T follicular helper cell (primary cell): ENCODE measurements around the gene DCST2.
A peak's percentile ranks its signal among the peaks of the same experiment; 100 is the strongest.

ENCODE experiments used
- DNase-seq: peaks from one replicate; pipeline ENCODE4 v3.0.0-alpha.2; 2020; ENCODE audit warnings: low read depth

Gene DCST2

DNA sequence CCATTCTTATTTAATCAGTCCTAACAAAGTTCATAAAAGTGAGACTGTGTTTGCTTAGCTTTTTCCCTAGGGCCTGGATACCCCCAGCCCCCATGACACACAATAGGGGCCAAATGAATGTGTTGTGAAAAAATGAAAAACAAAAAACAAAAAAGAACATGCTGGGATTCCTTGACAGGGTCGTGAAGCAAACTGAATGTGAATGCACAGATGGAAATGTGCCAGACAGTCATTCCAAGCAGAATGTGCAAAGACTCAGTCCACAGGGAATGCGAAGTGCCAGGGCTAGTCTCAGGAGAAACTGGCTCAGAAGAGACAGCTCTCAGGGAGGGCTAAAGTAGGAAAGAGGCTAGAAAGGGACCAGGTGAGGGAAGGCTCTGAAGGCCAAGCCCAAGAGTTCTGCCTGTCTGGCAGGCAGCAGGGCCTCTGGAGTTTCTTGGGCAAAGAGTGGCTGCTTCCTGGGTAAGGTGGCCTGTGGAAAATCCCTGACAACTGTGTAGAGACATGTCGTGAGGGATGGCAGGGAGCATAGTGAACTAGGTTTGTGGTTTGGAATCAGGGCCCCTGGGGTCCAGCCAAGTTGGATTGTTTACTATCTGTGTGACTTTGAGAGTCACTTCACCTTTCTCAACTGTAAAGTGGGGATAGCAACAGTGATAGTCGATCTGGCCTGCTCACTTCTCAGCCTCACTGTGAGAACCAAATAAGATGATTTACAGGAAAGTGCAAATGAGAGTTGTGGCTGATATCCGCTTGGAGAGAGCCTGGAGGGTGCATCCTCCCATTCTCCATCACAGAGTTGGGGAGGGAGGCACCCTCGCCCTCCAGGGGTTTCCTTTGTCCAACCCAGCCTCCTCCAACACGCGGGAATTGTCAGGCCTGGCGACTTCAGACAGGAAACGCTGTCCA, 16.3 kb upstream of the DCST2 start:
- DNase-seq = no peak

DNA sequence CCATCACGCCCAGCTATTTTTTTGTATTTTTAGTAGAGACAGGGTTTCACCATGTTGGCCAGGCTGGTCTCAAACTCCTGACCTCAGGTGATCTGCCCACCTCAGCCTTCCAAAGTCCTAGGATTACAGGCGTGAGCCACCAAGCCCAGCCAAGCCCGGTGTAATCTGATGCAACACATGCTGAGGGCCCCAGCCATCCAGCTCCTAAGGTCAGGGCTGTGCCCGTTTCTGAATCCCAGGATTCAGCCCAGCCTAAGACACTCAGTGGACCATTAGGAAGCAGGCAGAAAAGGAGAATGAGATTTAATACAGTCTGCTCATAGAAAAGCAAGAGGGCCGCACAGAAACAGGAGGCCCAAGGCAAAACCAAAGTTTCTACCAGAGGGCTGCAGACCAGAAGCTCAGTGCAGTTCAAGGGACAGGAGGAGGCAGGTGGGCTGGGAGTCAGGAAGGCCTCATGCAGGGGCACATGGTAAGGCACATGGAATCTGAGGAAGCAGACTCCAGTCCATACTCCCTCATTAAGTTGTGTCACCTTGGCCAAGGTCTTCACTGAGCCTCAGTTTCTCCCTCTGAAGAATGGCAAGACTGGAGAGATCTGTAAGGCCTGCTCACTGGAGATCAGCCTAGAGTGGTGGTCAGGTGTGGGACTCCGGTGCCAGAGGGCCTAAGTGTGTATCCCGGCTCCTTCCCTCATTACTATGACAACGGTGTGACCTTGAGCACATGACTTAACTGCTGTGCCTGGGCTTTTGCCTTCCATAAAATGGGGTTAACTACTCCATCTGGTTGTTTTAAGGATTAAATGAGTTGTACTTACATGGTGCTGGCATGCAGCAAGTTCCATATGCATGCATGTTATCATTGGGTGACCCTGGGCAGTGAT, 15.1 kb upstream of the DCST2 start:
- no peak for DNase-seq

DNA sequence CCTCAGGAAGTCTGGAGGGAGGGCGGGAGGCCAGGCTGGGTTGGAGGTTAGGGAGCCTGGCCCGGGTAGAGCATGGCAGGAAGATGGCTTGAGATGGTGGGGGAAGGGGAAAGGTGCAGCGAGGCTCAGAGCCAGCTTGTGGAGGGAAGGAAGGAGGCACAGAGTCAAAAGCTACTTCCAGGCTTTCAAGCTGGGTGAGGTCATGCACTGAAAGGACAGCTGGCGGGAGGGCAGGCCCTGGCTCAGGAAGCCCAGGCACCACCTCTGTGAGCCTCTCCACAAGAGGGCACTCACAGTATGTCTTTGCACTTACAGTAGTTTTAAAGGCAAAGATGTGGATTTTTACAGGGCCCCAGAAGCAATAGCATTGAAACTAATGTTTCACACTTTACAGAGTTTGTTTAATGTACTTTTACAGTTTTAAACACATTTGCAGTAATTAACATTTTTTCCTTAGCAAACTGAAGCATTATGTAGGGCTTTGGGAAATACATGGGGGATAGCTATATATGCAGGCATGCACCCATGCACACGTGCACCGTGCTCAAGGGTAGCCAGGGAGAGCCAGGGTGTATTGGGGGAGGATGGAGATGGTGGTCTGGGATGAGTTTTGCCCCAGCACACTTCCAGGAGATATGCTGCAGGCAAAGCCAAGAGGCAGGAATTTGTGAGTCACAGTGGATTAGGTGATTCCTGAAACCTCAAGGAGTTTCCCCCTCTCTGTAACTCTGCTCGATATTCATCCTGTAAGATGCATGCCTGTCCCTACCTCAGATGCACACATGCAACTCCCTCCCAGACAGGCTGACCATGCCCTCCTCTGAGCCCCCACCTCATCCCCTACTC, 11.5 kb upstream of the DCST2 start:
- peak; percentile 39 for DNase-seq

DNA sequence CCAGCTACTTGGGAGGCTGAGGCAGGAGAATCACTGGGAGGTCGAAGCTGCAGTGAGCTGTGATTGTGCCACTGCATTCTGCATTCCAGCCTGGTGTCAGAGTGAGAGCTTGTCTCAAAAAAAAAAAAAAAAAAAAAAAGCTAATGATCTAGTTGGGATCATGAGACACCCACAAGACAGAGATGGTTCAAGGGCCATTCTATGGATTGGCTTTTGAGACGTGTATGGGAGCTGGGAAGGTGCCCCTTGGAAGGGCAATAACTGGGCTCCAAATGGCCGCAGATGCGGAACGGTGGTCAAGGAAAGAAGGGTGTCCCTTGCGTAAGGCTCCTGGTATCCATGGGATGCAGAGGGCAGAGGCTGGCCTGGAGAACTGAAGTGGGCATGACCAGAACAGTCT, 10.8 kb upstream of the DCST2 start:
- DNase-seq = no peak

DNA sequence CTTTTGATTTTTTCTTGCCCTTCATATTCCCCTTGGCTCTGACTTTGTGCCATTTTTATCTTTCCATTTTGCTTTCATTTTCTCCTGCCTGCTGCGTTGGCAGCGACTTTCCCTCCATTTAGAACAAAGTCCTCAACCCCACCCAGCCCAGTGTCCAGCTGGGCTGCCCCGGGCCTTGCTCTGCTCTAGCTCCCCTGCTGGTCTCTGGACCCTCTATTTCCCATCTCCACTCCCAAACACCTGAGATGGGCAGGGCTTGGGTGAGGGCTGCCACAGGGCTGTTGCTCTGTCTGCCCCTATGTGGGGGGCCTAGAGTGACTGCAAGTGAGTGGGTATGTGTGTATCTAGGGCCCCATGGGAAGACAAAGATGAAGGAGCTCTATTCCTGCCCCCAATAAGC, 10.2 kb upstream of the DCST2 start:
- no peak for DNase-seq

DNA sequence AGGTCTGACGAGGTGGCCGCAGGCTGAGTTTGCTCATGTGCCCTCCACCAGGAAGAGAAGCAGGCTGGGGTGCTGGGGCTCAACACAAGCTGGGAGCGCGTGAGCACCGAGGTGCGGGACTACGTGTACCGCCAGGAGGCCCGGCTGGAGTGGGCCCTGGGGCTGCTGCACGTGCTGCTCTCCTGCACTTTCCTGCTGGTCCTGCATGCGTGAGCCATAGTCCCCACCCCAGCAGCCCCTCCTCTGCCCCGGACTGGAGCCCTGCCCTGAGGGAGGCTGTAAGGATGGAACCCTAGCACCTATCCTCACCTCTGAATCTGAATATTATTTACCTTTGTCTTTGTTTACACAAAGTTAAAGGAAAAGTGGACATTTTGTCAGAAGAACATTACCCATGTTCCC, 9.7 kb upstream of the DCST2 start:
- no peak for DNase-seq

DNA sequence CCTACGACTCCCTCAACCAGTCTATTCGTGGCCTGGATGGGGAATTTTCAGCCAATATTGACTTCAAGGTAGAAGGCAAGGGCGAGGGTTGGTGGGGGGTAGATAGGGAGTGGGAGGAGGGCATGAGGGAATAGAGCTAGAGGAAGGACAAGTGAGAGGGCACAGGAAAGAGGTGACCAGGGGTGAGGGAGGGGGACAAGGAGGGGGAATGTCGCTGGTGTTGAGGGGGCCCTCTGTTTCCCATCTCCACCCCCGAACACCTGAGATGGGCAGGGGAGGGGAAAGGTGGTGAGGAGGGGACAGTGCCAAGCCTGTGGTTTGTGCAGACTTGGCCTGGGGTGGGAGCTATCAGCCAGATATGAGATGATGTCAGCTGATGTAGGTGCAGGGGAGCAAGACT, 9.2 kb upstream of the DCST2 start:
- no peak for DNase-seq

DNA sequence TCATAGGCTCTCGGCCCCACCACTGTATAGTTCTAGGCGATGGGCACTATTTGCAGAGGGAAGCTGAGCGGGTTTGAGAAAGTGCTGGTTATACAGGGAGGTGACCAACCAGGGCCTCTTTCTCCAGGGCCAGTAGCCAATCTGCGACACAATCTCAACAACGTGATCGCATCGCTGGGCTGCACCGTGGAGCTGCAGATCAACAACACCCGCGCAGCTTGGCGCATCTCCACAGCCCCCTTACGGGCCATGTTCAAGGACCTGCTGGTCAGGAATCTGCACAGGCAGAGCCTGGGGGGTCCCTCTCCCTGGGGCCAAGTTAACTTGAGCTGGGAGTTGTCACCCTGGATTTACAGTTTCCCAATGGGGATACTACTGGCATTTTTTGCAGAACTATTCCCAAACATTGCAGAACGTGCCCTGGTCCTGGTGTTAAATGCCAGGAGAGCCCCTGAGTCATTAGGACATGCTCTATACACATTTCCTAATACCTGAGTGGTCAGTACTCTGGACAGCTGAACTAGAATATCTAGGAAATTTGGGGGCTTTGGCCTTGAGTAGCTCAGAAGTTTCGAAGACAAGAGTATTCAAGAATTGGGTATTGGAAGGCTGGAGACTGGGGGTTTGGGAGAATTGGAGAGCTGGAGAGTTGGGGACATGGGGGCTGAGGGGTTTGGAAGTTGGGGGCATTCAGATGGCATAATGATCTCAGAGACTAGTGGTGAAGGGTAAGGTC, 6.9 kb upstream of the DCST2 start:
- DNase-seq = no peak

DNA sequence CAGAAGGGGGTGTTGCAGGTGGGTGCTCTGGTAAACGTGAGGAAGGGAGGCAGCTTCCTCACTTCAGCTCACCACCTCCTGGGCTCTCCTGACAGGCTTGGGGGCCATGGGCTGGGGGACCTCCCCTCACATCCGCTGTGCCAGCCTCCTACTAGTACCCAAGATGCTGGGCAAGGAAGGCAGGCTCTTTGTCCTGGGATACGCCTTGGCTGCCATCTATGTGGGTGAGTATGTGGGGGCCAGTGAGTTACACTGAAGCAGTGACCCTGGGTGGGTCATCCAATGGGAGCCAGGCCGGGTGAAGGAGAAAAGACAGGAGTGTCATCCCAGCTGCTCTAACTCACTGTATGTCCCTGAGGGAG, 5.7 kb upstream of the DCST2 start:
- no peak for DNase-seq

DNA sequence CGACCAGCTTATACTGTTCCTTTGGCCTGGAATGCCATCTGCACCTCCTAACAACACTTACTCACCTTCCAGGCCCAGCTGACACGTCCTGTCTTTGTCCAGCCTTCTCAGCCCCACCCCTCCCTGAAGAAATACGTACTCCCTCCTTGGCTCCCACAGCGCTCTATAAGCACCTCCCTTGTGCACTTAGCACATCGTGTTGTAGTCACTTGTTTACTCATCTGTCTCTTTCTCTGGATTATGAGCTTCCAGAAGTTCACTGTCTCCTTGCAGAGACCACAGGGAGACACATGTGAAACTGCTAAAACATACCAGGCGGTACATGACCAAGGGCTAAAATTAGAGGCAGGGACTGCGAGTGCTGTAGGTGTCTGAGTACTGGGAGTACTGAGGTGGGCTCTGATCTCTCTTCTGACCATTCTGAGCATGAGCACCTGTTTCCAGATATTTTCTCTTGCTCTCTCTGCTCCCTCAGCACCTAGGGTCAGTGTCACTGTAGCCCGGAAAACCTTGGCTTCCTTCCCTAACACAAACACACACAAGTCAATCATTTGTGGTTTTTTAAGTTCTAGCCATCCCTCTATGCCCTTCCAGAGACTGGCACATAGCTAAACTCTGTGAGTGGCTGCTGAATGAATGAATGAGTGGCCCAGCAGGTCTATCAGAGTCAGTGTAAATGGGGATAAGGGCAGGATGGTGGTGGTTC, 5.2 kb upstream of the DCST2 start:
- DNase-seq = no peak

DNA sequence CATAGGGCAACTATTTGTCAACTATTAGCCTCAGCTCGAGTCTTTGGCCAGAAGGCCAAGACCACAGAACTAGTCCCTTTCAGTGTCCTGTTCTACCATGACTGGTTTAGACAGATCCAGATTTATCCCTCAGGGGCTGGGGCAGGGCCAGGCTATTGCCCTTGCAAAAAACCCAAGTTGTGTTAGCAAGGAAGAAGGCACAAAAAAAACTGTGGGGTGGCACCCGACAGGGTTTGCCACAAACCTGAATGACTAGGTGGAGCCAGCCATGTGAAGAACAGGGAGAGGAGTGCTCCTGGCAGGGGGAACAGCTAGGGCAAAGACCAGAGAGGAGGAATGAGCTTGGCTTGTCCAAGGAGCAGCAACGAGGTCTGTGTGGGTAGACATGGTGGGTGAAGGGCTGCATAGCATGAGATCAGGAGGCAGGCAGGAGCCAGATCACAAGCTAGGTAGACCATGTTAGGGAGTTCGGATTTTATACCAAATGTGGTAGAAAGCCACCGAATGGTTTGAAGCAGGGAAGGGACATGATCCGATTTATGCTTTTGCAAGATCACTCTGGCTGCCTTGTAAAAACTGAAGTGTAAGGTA, 4.4 kb upstream of the DCST2 start:
- no peak for DNase-seq

DNA sequence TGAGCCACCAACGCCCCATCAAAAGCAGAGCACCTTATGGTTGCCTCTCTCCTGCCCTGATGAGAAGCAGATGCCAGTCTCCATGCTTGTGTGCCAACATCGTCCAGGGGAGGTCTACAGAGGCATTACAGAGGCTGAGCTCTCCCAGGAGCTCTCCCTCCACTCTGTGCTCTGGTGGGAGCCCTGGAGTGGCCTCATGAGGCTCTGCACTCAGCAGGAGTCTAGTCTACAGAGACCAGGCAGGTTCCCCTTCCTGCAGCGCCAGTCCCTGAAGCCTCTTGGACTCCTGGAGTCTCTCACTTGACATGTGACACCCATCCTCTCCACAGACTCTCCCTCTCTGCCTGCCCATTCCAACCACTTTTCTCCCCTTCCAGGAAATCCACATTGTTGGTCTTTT, 3.5 kb upstream of the DCST2 start:
- no peak for DNase-seq

DNA sequence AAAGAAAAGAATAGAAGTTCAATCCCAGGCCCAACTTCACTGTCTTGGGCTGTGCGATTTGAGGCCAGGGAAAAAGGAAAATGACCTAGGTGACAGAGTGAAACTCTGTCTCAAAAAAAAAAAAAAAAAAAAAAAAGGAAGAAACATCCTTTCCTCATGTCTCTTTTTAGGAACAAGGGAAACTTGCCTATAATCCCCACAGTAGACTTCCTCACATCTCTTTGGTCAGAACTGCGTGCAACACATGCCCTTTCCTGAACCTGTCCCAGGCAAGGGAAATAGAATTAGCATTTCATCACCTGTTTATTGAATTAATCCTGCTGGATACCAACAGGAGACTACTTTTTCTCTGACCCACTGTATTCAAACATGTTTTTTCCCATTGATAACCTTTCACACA, 2.4 kb upstream of the DCST2 start:
- DNase-seq = no peak

DNA sequence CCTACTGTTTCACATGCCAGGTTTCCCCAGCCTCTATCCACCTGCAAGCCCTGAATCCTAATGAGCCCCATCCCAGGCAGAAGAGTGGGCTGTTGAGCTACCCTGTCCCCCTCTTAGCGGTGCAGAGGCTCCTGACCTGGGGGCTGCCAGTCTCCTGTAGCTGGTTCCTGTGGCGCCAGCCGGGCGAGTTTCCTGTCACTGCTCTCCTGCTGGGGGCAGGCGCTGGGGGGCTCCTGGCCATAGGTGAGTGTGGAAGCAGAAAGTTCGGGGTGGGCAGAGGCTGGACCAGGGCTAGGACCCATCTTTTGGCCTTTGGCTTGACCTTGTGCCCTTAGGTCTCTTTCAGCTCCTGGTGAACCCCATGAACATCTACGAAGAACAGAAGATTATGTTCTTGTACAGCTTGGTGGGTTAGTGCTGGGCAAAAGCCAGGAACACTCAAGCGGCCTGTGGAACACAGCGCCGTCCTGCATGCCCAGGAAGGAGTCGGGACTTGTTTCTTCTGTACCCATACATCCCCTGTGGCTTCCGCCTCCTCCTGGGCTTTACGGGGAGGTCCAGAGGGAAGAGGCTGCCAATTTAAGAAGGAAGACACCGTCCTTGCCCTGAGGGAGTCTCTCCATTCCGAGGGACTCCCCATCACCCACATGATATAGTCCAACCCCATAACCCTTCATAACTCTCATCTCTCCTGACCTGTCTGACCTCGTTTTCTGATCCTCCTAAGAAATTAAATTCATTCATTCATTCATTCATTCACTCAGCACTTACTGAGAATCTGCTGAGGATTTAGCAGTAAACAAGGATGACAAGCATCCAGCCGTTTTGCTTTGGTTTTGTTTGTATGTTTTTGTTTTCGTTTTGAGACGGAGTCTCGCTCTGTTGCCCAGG, 982 bp upstream of the DCST2 start:
- DNase-seq = no peak

DNA sequence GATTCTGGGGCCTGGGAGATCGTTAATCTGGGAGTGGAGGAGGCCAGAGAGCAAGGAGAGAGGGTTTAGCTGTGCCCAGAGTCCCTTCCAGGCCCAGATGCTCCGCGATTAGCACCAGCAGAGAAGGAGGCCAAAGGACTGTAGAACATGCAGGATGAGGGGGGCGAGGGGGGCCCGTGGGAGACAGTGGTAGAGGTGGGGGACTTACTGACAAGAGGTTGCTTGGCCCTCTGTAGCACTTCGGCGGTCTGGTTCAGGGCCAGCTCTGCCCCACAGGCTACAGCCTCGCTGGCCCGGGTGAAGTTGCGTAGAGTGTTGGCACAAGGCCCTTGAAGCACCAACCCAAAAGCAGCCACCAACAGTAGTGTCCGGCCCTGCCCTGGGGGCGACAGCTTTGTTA, 695 bp downstream of the DCST2 start:
- DNase-seq = no peak

DNA sequence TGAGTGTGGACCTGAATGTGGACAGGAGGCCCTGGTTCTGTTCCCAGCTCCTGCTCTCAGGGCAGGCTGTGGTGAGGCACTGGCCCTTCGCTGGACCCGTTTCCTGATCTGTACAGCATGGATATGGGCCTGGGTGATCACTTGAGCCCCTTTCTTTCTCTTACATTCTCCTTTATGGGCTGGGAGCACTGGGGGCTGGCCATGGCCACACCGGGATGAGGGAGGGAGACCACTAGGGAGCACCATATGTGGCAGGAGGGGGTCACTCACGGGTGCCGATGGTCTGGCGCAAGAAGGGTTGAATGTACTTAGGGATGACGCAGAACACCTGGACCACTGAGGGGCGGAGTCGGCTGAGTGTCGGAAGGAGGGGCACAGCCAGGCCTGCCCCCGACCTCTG, 2.7 kb downstream of the DCST2 start:
- DNase-seq = no peak

DNA sequence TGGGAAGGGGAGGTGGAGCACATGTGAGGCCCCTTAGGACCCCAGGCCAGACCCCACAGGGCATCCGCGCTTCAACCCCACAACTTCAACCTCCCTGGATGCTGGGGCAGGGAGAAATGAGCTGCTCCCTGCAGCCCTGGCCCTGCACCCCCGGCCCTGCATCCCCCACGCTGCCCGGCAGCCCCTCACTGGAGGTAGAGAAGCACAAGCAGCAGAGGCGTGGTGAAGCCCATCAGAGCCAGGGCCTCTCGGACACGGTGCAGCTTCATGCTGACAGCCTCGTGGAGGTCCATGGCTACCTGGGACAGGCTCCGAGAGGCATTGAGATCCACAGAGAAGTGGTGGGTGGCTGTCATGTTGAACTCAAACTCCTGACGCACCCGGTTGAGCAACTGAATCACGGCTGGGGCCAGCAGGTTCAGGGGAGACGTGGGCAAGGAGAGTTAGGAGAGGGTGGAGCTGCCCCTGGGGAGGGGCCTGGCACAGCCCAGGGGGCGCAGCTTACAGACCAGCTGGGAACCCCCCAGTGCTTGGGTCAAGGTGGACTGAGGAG, 3.3 kb downstream of the DCST2 start:
- no peak for DNase-seq

DNA sequence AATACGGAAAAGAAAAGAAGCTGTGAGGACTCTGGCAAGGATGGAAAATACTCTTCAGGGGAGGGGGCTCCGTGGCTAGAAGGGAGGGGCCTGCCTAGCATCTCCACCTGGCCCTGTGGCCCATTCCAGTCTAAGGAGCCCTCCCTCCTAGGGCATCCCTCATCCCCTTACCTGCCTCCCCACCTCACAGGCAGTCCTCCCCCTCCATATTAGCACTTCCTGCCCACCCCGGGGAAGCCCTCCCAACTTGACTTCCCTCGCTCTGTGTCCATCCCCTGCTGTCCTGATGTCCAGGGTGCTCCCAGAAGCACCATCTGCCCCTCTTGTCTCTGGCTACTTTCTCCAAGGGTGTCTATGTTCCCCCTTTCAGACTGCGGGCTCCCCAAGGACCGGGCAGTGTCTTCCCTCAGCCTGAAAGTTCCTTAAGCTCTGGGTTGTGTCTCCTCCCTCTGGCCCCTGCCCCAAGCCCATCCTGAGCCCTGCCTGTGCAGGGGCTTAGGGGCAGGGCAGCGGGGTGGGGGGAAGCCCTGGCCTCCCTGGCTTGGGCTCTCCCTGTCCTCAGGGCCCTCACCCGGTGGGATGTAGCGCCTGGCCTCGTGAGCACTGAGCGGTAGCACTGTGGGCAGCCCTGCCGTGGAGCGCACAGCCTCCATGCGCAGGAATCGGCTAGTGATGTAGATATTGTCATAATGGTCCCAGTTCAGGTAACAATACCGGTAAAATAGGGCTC, 3.9 kb downstream of the DCST2 start:
- DNase-seq = no peak
